ENCODE measurements around the gene STAG3.
"Not testable (repeated sequence)": the region's sequence is repeated elsewhere in the genome, so short reads cannot be mapped to it uniquely, and the experiment has no call there.

STAG3 gene

DNA sequence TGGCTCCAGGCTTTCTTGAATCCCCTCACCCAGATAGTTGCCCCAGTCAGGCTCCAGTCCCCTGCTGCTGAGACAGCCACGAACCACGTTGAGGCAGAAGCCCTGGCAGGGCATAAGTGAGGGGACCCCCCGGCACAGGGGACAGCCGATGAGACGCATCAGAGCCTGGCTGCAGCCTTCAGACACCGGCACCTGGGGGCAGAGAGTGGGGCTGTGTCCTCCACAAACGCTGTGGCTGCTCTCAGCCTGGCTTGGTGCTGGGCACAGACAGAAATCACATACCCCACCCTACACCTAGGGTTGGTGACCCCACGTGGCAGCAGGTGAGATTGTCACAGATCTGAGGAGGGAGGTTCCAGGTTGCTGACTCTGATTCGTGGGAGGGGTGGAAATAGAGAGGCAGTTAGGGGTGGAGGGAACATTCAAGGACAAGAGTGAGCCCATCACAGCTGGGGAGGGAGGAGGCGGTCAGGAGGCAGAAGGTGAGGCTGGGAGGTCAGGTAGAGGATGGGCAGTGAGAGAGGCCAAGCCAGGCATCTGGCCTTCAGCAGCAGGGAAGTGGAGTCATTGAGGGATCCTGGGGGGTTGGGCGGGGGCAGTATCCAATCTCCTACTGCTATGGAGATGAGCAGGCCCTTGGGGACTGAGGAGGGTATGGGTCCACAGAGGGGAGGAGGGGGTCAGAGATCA, 3.8 kb upstream of the STAG3 start:
- no peak for DNase-seq

DNA sequence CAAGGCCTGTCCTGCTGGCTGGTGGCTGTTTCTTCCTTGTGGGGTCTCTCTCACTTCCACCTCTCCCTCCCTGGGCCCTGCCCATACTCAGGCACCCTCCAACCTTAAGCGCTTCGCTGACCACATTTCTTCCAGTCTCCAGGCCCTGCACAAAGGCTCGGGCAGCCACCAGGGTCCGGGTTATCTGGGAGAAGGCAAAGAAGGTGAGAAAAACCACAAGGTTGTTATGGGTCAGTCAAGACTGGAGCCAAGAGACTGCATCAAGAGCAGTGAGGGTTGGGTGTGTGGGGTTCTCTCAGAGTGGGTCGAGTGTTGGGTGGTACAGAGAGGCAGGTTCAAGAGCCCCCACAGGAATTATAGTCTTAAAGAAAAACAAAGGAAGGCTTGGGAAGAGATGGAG, 3.1 kb upstream of the STAG3 start:
- no peak for DNase-seq

DNA sequence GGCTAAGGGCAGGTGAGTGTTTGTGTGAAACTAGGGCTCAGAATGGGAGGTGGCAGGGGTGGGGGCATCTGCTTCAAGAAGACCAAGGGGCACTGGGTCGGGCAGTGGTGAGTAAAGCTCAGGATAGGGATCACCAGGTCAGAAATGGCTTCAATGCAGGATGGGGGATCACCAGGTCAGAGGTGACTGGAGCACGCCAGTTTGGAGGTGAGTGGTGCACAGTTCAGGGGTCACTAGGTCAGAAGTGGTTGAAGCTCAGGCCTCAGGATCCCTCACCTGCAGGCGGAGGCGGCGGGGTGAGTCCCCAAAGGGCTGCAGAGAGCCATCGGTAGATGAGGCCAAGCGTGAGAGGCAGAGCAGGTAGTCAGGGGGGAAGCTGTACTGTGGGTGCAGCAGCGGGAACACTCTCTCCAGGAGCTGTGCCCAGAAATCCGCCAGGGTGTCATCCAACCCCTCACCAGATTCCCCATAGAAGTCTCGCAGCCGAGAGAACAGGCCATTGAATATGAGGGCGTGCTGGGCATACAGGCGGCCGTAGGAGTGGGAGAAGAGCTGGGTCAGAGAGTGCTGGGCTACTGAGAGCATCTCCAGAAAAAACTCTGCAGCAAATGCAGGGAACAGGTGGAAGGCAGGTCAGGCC, 2.3 kb upstream of the STAG3 start:
- no peak for DNase-seq

DNA sequence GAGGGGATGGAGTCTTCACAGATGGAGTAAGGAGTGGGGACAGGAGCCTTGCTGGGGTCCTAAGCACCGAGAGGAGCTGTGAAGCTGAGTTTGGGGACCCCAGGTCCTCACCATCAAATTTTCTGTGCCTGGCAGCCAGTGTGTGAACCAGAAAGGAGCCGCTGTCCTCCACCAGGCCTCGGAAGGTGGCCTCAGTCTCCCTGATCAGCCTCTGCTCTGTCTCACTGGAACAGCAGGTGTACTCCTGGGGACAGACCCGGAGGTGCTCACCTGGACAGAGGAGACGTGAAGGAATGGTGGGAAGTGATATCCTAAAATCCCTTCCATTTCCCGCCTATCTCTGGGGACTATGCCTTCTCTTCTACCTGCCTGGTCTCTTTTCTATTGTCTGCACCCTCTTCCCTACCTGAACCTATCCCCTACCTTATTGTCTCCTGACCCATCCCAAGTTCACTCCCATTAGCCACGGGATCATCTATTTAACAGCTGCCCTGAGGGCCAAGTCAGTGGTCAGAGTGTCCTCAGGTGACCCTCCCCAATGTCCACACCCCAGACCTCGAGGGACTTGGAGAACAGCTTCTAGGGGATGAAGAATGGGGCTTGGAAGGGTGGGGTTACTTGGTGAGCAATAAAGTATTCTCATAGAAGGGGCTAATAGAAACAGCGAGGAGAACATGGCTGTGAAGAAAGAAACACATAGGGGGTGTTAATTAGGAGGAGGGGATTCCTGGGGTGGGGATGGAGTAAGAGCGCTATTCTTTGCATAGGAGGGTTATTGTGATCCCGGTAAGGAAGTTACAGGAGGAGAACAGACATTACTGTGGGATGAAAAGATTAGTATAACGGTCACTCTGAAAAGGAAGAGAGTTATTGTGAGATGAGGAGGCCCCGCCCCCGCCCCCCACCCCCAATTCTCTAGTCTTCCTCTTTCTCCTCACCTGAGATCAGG, 1.3 kb upstream of the STAG3 start:
- no peak for DNase-seq

DNA sequence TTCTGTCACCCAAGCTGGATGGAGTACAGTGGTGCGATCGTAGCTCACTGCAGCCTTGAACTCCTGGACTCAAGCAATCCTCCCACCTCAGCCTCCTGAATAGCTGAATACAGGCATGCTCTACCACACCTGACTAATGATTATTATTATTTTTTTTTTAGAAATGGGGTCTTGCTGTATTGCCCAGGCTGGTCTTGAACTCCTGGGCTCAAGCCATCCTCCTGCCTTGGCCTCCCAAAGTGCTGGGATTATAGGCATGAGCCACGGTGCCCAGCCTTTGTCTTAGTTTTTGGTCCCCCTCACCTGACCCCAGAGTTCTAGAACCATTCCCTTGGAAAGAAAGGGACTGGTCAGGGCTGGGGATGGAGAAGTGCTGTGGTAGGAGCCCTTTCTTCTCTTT, 2.4 kb downstream of the STAG3 start:
- not testable (repeated sequence) for DNase-seq

DNA sequence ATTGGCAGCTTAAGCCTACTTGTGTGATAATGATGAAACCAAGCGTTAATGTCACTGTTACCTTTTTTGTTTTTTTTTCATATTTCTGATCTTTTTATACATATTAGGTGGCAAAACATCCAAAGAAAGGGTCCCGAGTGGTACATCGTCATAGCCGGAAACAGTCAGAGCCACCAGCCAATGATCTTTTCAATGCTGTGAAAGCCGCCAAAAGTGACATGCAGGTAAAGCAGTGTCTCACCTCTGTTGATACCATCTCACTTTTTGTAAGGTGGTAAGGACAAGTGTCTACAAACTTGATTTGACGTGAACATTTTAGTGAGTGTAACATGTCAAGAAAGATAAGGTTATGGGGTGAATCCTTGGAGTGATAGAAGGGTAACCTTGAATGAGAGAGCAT, 4.9 kb downstream of the STAG3 start:
- not testable (repeated sequence) for DNase-seq

DNA sequence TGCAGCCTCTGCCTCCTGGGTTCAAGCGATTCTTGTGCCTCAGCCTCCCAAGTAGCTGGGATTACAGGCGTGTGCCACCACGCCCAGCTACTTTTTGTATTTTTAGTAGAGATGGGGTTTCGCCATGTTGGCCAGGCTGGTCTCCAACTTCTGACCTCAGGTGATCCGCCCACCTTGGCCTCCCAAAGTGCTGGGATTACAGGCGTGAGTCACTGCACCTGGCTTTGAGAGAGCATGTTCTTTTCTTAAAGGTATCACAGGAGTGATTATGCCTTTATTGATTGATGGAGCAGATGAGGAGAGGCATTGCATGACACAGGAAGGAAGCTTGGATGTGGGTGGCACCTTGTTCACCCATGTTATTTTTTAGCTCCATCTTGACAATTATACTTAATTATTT, 5.4 kb downstream of the STAG3 start:
- DNase-seq, result not testable (repeated sequence)

DNA sequence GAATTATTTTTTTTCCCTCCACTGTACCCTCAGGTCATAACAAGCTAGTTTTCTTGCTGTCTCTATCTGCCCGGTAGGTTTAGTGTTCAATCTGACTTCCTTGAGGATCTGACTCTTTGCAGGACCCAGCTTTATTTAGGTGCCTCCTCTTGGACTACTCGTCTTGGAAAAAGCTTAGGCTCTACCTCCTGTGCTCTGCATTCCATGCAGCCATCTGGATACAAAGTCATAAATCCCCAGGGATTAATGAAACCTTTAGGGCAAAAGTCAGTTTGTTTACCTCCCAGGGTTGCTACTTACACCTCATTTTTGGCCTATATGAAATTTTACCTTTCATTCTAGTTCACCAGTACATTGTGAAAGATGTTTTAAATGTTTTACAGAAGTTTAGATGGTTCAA, 8.0 kb downstream of the STAG3 start:
- DNase-seq, result no peak

DNA sequence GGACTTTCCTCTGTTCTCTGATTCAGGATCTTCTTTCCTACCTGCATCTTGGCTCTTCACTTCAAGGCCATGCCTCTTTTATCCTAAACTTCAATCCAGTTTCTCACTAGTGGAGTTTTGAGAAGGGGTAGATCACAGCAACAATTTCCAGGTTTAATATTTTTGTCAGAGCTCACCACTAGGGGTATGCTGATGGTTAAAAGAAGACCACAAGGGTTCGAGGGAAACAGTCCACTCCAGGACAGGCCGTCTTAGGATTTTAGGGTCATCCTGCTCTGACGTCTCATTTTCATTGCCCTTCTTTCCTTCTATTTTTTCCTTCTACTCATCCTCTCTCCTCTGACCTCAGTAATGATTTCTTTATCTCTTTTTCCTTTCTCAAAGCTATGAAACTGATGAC, 11.3 kb downstream of the STAG3 start:
- no peak for DNase-seq

DNA sequence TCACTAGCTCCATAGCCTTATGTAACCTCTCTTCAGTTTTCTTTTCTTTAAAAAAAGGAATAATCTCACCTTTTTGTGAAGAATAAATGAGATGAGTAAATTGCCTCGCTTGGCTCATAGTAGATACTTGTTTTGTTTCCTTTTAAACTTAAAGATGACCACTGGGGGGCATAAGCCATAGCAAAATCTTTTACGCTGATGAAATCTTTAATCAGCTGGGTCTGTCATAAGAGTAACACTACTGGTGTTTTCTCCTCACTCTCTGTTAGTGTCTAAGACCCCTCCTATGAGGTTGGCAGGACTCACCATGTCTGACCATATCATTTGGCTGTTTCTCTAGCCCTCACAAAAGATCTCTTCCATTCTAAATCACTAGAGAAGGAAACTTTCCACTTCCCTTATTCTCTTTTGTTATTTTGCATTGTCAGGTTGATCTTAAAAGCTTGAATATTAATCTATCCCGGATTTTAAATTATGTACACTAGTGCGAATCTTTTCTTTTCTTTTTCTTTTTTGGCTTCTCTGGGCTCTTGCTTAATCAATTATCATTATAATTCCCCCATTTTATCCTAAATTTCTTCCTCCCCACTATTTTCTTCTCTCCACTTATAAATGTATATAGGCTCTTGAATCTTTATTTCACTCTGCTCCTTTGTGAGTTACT, 12.5 kb downstream of the STAG3 start:
- DNase-seq, result no peak

DNA sequence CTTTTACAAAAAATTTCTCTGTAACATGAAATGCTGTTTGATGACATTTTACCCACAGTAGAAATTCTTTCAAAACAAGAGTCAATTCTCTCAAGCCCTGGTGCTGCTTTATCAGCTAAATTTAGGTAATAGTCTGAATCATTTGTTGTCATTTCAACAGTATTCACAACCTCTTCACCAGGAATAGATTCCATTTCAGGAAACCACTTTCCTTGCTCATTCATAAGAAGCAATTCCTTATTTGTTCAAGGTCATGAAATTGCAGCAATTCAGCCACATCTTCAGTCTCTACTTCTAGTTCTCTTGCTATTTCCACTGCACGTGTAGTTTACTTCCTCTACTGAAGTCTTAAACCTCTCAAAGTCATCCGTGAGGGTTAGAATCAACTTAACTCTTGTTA, 14.1 kb downstream of the STAG3 start:
- no peak for DNase-seq

DNA sequence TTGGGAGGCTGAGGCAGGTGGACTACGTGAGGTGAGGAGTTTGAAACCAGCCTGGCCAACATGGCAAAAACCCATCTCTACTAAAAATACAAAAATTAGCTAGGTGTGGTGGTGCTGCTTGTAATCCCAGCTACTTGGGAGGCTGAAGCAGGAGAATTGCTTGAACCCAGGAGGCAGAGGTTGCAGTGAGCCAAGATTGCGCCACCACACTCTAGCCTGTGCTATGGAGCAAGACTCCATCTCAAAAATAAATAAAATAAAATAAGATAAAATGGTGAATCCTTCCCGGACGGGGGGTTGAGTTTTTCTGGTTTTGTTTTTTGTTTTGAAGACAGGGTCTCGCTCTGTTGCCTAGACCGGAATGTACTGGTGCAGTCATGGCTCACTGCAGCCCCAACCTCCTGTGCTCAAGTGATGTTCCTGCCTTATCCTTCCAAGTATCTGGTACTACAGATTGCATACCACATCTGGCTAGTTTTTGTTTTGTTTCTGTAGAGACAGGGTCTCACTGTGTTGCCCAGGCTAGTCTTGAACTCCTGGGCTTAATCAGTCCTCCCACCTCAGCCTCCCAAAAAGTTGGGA, 14.7 kb downstream of the STAG3 start:
- not testable (repeated sequence) for DNase-seq

DNA sequence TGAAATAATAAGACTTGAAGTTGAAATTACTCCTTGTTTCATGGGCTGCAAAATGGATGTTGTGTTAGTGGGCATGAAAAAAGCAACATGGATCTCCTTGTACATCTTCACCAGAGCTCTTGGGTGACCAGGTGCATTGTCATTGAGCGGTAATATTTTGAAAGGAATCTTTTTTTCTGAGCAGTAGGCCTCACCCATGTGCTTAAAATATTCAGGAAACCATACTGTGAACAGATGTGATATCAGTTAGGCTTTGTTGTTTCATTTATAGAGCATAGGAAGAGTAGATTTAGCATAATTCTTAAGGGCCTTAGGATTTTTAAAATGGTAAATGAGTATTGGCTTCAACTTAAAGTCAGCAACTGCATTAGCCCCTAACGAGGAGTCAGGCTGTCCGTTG, 15.3 kb downstream of the STAG3 start:
- no peak for DNase-seq

DNA sequence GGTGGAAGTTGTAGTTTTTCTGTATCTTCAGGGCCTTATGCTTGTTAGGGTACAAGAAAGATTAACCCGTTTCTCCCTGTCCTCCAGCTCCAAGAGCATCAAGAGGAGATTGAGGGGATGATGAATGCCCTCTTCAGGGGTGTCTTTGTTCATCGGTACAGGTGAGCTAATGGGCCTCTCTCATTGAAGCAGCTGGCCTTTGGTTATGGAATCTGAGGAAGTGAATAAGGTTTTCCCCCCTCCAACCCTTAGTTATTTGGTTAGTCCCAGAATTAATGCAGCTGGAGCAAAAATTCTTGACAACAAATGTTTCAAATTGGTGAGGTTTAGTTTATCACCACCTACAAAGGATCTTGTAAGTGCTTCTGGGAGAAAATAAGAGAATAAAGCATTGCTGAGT, 17.5 kb downstream of the STAG3 start:
- DNase-seq, result no peak

DNA sequence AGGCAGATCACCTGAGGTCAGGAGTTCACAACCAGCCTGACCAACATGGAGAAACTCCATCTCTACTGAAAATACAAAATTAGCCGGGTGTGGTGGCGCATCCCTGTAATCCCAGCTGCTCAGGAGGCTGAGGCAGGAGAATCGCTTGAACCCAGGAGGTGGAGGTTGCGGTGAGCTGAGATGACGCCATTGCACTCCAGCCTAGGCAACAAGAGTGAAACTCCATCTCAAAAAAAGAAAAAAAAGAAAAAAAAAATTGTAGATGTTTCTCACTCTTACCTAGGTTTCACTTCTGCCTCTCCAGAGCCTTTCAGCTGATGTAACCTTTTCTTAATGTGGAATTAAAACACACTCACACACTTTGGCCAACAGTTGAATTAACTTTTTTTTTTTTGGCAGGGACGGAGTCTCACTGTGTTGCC, 18.2 kb downstream of the STAG3 start:
- not testable (repeated sequence) for DNase-seq

DNA sequence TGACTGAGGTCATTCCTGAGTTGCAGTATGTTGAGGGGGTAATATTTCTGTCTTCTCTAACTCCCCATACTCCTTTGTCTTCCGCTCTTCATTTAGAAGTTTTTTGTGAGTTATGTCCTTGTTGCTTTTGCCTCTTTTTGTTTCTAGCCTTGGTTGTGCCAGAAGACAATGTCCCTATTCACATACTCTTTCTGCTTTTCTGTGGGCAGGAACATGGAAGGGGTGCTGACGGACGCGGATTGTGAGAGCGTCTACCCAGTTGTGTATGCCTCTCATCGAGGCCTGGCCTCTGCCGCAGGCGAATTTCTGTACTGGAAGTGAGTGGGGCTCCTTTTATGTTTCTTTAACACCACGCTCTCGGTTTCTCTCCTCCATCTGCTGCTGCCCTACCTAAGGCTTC, 20.5 kb downstream of the STAG3 start:
- DNase-seq, result no peak

DNA sequence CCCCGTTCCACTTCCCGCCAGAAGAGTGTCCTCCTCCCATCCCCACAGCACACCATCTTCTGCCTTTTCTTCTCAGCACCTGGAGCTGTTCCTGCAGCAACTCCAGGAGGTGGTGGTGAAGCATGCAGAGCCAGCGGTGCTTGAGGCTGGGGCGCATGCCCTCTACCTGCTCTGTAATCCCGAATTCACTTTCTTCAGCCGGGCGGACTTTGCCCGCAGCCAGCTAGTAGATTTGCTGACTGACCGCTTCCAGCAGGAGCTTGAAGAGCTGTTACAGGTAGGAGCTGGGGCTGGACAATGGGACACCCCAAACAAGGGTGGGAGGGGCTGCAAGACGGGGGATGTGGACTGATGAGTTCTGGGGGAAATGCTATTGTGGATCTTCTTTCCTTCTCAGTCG, 23.0 kb downstream of the STAG3 start:
- no peak for DNase-seq

DNA sequence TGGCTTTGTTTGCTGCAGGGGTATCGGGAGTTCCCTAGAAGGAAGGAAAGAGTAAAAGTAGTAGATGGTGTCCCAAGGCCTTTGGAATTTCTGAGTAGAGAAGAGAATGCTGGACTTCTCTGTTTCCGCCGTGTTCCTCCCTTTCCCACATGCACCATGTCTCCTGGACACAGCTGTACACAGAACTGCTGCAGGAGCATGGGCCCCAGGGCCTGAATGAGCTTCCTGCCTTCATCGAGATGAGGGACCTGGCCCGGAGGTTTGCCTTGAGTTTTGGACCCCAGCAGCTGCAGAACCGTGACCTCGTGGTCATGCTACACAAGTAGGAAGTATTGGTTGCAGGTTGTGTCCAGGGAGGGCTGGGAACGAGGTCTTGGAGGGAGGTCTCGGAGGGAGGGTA, 26.7 kb downstream of the STAG3 start:
- peak; percentile 49 for DNase-seq

DNA sequence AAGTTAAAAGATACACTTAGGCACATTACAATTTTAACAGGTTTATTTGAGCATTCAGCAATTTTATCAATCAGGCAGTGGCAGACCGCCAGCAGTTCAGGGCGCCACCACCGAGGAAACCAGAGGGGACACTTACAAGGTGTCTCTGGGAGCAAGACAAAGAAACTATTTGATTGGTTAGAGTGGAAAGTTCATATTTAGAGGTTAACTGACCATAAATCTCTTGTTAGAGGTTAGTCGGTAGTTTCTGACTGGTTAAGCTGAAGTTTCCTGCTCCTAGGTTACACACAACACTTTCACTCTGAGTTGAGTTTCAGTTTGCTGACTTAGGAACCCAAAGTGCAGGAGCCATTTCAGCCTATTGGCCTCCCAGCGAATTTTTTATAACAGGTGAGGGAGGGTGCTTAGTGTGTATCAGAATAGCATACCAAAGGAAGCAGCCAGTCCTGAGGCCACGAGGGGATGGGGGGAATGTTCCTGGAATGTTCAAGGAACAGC, 31.2 kb downstream of the STAG3 start:
- DNase-seq, result no peak

DNA sequence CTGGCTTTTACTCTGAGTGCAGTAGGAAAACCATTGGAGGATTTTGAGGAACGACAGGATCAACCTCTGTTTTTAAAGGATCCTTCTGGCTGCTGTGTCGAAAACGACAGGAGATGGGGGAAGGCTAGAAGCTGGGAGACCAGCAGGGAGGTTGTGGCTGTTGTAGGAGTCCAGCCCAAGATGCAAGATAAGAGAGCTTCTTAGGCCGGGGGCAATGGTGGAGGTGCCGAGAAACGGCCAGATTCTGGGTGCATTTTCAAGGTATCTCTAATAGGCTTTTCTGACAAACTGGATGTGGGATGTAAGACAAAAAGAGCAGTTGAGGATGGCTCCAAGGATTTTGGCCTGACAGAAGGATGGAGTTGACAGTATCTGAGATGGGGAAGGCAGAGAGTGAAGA, 31.8 kb downstream of the STAG3 start:
- no peak for DNase-seq

DNA sequence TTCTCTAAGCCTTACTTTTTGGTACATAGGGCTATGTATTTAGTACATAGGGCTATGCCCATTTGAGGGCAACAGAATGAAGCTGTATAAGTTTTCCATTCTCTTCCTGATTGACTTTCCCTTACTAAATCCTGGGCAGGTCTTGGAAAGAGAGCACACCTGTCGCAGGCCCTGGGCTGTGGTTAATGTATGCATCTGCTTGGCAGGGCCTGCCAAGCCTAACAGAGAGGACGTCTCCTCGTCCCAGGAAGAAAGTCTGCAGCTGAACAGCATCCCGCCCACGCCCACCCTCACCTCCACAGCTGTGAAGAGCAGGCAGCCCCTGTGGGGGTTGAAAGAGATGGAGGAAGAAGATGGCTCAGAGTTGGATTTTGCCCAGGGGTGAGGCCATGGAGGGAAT, 33.1 kb downstream of the STAG3 start:
- DNase-seq, result no peak

DNA sequence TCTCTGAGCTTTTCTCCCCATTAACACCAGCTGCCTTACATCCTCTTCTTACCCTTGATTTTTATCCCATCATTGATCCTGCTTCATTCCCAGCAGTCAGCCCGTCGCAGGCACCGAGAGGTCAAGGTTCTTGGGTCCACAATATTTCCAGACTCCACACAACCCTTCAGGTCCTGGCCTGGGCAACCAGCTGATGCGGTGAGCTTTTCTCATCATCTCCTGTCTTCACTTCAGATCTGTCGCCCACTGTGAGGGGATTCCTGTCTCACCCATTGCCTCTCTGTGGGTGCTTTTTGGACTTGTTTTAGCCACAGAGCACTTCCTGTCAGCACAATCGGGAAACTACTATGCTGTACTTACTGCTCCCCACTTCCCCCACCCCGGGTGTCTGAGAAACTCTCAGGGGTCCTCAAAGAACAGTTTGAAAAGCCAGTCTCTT, 33.6 kb downstream of the STAG3 start:
- no peak for DNase-seq
